GM21529 (cell line): ENCODE results near the gene SRA1.

Experiments
- ATAC-seq: cut with Tn5 transposase; IDR thresholded peaks from one replicate; pipeline ENCODE4 v1.9.1; 2021; ENCODE audit not compliant: unreplicated experiment

SRA1 gene

GRCh38 chr5:140571105-140571504, 13.8 kb upstream of the SRA1 start:
- ATAC-seq = no peak

- ATAC-seq = no peak
Measured at GRCh38 chr5:140570488-140570887, 13.2 kb upstream of the SRA1 start.

DNA sequence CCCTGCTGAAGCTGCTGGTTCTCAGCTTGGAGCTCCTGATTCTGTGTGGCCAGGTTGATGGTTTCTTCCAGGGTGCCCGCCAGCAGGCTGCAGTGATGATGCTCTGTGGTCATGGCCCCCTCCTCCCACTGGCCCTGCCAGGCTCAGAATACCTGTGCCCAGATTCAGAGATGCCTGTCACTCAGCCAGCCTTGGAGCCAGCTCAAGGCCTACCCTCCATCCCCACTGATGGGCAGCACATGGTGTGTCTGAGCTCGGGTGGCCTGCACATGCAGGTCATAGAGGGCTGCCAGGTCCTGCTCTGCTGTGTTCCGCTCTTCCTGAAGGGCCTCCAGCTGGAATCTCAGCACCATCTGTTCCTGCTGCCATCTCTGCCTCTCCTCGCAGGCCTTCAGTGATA, 12.8 kb upstream of the SRA1 start:
- no peak for ATAC-seq

- ATAC-seq = no peak
Measured at GRCh38 chr5:140569197-140569596, 11.9 kb upstream of the SRA1 start.

DNA sequence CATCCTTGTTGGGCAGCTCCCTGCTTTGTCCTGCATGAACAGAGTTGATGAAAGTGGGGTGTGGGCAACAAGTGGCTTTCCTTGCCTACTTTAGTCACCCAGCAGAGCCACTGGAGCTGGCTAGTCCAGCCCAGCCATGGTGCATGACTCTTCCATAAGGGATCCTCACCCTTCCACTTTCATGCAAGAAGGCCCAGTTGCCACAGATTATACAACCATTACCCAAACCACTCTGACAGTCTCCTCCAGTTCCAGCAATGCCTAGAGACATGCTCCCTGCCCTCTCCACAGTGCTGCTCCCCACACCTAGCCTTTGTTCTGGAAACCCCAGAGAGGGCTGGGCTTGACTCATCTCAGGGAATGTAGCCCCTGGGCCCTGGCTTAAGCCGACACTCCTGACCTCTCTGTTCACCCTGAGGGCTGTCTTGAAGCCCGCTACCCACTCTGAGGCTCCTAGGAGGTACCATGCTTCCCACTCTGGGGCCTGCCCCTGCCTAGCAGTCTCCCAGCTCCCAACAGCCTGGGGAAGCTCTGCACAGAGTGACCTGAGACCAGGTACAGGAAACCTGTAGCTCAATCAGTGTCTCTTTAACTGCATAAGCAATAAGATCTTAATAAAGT, 11.3 kb upstream of the SRA1 start:
- ATAC-seq = no peak

- no peak for ATAC-seq
Measured at GRCh38 chr5:140567871-140568270, 10.6 kb upstream of the SRA1 start.

DNA sequence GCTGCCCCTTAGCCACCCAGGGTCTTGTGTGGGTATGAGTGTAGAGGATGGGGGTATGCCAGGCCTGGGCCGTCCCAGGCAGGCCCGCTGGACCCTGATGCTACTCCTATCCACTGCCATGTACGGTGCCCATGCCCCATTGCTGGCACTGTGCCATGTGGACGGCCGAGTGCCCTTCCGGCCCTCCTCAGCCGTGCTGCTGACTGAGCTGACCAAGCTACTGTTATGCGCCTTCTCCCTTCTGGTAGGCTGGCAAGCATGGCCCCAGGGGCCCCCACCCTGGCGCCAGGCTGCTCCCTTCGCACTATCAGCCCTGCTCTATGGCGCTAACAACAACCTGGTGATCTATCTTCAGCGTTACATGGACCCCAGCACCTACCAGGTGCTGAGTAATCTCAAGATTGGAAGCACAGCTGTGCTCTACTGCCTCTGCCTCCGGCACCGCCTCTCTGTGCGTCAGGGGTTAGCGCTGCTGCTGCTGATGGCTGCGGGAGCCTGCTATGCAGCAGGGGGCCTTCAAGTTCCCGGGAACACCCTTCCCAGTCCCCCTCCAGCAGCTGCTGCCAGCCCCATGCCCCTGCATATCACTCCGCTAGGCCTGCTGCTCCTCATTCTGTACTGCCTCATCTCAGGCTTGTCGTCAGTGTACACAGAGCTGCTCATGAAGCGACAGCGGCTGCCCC, 10.0 kb upstream of the SRA1 start:
- ATAC-seq = no peak

DNA sequence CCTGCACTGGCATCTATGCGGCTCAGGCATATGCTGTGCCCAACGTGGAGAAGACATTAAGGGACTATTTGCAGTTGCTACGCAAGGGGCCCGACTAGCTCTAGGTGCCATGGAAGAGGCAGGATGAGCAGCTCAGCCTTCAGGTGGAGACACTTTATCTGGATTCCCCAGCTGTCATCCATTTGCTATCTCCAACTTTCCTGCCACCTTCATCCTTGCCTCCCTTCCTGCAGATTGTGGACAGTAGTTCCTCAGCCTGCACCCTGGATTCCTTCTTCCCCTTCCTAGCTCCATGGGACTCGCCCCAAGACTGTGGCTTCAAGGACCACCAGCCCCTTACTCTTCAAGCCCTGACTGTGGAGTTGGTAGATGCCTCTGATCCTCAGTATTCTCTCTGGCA, 9.4 kb upstream of the SRA1 start:
- ATAC-seq = no peak

- no peak for ATAC-seq
Measured at GRCh38 chr5:140565780-140566095, 8.5 kb upstream of the SRA1 start.

DNA sequence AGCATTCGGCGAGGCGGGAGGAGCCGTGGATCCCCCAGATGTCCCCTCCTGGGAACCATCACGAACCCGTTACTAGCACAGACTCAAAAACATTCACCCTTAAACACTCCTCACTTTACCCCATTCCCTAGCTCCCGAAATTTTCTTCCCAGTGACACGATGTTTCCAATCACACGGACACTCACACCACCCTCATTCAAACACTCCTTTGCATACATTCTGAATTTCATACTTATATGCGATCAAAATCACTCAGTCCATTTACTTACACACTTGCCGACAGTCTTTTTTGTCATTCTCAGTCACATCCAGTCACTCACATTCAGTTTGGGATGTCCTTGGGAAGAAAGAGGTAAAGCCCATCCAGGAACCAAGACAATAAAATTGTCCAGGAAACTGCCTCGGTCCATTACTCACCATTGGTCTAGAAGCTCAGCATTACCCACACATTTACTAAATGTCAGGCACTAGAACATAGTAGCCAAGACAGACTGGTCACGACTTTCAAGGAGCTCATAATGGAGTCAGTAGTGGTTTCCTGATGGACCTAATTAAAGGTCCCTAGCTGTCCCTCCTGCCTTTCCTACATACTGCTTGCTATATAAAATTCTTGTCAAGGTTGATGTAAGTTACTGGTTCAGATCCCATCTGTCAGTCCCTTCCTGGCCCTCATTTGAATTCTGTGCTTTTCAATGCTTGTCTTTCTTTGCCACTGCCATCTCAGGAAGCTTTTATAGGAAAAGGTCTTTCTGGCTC, 7.9 kb upstream of the SRA1 start:
- ATAC-seq = no peak

DNA sequence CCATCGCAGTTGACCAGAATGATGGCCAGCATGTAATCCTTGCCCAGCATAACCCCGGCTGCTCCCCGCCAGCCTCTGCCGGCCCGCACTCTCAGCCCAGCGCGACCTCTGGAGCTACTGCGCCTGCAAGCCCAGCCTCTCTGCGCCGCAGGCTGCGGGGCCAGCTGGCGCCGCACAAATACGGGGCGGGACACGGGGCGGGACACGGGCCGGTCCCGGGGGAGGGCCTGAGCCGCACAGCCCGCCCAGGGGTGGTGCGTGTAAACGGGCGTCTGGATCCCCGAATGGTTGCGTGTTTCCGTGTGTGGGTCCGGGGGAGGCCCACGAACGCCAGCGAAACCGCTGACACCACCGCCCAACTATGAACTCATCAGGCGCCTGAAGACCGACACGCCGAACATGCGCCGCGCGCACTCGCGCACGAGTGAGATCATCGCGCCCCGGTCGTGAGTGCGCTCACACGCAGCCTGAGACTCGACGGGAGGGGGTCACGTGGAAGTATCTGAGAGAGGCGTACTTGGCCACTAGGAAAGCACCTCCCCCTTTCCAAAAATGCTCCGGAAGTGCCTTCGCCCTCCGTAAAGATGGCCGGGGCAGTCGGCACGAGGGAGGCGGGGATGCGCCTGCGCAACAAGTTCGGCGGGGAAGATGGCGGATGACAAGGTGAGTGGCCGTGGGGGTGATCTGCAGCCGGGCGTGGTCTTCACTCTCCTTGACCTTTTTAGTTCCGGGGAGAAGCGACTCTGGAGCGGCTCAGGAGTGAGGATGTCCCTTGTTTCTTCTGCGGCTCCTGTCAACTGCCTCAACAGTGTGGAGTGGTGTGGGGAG, 7.1 kb upstream of the SRA1 start, which contains the start of the genes APBB3 and SLC35A4:
Gene APBB3 (minus strand): TSS at position 403 of the 828 bp plus-strand sequence. CDS start 353 bp downstream, at position 50.
Gene SLC35A4 (plus strand): TSS at position 633 of the 828 bp plus-strand sequence. CDS start 2,342 bp downstream, outside the sequence.
- peak; percentile 88 for ATAC-seq

DNA sequence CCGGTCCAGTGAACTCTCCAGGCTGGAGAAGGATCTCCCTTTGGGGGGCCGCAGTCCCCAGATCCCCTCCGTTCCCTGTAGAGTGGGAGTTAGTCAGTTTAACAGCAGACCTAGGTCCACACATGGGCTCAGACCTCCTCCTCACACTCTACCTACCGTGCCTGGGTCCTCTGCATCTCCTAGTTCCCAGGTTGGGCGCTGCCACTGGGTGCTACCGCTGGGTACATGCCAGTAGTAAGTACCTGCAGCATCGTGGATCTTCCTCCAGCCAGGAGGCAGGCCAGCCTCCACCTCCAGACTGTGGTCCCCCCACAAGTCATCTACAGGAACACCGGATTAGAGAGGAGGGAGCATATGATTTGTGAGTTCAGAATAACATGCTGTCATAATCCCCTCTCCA, 6.3 kb upstream of the SRA1 start:
- no peak for ATAC-seq

GRCh38 chr5:140561753-140562523, 4.7 kb upstream of the SRA1 start:
- no peak for ATAC-seq

GRCh38 chr5:140560227-140560626, 3.0 kb upstream of the SRA1 start:
- ATAC-seq = no peak

- ATAC-seq = no peak
Measured at GRCh38 chr5:140558542-140558941, 1.3 kb upstream of the SRA1 start.

DNA sequence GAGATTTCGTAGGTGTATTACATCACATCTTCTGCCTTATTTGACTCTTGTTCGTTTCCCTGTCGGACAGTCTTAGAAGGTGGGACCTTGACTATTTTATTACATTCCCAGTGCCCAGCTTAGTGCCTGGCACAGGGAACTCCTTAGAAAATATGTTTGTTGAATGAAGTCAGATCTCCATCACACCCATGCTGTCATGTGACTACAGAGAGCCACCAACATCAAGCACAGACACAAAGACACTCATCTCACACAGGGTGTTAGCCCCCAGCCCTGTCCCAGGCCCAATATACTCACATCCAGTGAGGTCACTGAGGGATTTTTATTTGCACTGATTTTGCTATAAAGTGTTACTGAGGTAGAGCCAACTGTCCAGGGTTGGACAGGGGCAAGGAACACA, 692 bp upstream of the SRA1 start:
- ATAC-seq = no peak

DNA sequence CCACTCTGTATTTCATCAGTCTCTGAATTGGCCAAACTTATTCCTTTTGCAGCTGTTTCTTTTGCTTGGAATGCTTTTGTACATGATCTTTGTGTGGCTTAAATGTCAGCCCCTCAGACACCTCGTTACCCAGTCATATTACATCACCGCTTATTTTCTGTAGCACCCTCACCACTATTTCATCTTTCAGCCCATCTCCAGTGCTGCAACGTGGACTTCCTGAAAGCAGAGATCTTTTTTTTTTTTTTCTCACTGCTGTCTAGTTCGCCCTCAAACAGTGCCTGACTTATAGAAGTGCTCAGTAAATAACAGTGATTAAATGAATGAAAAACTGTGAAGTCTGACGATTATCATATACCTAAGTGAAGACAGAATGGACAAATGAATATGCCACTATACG, 835 bp downstream of the SRA1 start:
- ATAC-seq = no peak

- no peak for ATAC-seq
Measured at GRCh38 chr5:140555747-140556312, 1.4 kb downstream of the SRA1 start.

DNA sequence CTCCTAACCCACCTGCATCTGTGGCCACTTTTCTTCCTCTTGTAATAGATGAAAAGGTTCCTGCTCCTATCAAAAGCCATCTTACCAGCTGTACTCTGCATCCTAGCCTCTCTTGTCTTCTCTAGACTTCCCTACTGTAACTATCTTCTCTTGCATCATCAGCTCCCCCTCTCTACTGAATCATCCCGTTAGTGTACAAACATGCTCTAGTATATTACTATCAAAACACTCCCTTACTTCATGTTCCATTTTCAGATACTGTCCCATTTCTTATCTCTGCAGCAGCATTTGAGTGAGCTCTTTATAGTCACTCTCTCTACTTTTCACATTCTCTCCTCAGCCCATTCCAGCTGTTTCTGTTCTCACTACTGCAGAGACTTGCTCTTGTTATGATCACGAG, 2.8 kb downstream of the SRA1 start:
- no peak for ATAC-seq

DNA sequence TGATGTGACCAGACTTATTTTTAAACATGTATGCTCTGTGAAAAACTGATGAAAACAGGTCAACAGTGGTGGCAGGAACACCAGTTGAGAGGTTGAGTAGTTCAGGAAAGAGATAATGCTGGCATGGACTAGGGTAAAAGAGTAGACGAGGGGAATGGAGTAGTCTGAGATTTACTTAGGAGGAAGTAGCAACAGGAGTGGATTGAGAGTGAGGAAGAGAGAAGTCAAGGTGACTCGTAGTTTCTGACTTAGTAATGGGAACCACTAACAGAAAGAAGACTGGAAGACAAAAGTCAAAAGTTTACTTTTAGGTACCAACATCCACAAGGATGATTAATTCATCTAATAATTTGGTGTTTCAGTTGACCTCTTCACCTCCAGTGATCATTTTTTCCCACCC, 3.6 kb downstream of the SRA1 start:
- ATAC-seq = no peak
